ENCODE results near the gene SLC35F3.

DNA sequence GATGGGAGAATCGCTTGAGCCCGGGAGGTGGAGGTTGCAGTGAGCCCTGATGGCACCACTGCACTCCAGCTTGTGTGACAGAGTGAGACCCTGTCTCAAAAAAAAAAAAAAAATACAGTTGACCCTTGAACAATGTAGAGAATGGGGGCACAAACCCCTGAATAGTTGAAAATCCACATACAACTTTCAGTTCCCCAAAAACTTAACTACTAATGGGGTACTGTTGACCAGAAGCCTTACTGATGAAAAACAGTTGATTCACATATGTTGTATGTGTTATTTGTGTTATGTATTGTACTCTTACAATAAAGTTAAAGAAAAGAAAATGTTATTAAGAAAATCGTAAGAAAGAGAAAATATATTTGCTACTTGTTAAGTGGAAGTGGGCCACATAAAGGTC, 417.6 kb downstream of the SLC35F3 start:
- TF ChIP-seq, protein P1, sequence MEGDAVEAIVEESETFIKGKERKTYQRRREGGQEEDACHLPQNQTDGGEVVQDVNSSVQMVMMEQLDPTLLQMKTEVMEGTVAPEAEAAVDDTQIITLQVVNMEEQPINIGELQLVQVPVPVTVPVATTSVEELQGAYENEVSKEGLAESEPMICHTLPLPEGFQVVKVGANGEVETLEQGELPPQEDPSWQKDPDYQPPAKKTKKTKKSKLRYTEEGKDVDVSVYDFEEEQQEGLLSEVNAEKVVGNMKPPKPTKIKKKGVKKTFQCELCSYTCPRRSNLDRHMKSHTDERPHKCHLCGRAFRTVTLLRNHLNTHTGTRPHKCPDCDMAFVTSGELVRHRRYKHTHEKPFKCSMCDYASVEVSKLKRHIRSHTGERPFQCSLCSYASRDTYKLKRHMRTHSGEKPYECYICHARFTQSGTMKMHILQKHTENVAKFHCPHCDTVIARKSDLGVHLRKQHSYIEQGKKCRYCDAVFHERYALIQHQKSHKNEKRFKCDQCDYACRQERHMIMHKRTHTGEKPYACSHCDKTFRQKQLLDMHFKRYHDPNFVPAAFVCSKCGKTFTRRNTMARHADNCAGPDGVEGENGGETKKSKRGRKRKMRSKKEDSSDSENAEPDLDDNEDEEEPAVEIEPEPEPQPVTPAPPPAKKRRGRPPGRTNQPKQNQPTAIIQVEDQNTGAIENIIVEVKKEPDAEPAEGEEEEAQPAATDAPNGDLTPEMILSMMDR (IDR thresholded peaks at IDR 0.05; ENCODE audit: insufficient read depth, low read depth, low read length), result no peak
- TF ChIP-seq EZH2 (IDR thresholded peaks at IDR 0.05; ENCODE audit: insufficient read depth, low read length), result no peak

All from astrocyte (in vitro differentiated cells and primary cell).